Iris pigment epithelial cell (primary cell): ENCODE results near the gene RPS5.
A peak's percentile ranks its signal among the peaks of the same experiment; 100 is the strongest.

Experiments
- DNase-seq: peaks from one replicate; pipeline ENCODE4 v3.0.0-alpha.2; 2011; ENCODE audit warnings: low read depth

RPS5 gene

GRCh38 chr19:58356766-58357480 lies 30.1 kb upstream of the RPS5 start:
- peak; percentile 29 for DNase-seq

GRCh38 chr19:58357481-58358145 lies 29.5 kb upstream of the RPS5 start:
- DNase-seq: no peak

- no peak for DNase-seq
Measured at GRCh38 chr19:58361900-58362271, 25.2 kb upstream of the RPS5 start.

- DNase-seq: peak; percentile 95
Measured at GRCh38 chr19:58362272-58362994, 24.6 kb upstream of the RPS5 start, which contains the start of gene ZNF497. Gene ZNF497, minus strand, starts transcription at chr19:58362751. Its CDS starts 5,116 bp downstream, at chr19:58357635.

- no peak for DNase-seq
Measured at GRCh38 chr19:58364146-58364545, 22.9 kb upstream of the RPS5 start.

GRCh38 chr19:58366585-58367430 lies 20.3 kb upstream of the RPS5 start:
- no peak for DNase-seq

GRCh38 chr19:58367698-58368454 lies 19.2 kb upstream of the RPS5 start:
- no peak for DNase-seq

GRCh38 chr19:58368561-58369360 lies 18.3 kb upstream of the RPS5 start:
- no peak for DNase-seq

GRCh38 chr19:58372311-58373133 lies 14.5 kb upstream of the RPS5 start:
- DNase-seq: no peak

GRCh38 chr19:58374200-58374599 lies 12.9 kb upstream of the RPS5 start:
- DNase-seq: peak; percentile 60

GRCh38 chr19:58376724-58377123 lies 10.3 kb upstream of the RPS5 start:
- peak; percentile 38 for DNase-seq

- no peak for DNase-seq
Measured at GRCh38 chr19:58379246-58379645, 7.8 kb upstream of the RPS5 start.

- DNase-seq: no peak
Measured at GRCh38 chr19:58380037-58380661, 6.9 kb upstream of the RPS5 start.

GRCh38 chr19:58380662-58381459 lies 6.2 kb upstream of the RPS5 start, which contains the start of gene ZNF837:
Gene ZNF837, minus strand, starts transcription at chr19:58381030. Its CDS starts 11,698 bp downstream, at chr19:58369332.
- peak; percentile 100 for DNase-seq

- no peak for DNase-seq
Measured at GRCh38 chr19:58381460-58382212, 5.4 kb upstream of the RPS5 start.

GRCh38 chr19:58382997-58383603 lies 4.0 kb upstream of the RPS5 start:
- no peak for DNase-seq

GRCh38 chr19:58385313-58385890 lies 1.7 kb upstream of the RPS5 start:
- no peak for DNase-seq
